Esophagus squamous epithelium (tissue), 5 donors: ENCODE data around the gene KAZN. TPM values are rescaled to one million over a fixed set of nuclear protein-coding genes. Genes with fewer than 3 reads are reported as not detected.
"Not testable (repeated sequence)": the region's sequence is repeated elsewhere in the genome, so short reads cannot be mapped to it uniquely, and the experiment has no call there.

Source experiments
- DNase-seq: peaks from one replicate; lab custom pipeline; 2025; lab: John Stamatoyannopoulos, UW
- H3K27ac ChIP-seq, 4 donors: fragments of 200-600 bp; sonication (generic); one replicate each; pipeline ENCODE4 v1.5.1; 2016 to 2019; ENCODE audit warnings: mild to moderate bottlenecking in 1 of 4
- H3K27me3 ChIP-seq, 4 donors: fragments of 200-600 bp; sonication (generic); 1 replicate in 3 of 4; 2 replicates in 1 of 4; pipeline versions ENCODE4 v1.5.1 to v1.6.0; 2017 to 2021; ENCODE audit warnings: antibody characterized with exemption in 1 of 4
- H3K36me3 ChIP-seq, 3 donors: fragments of 200-600 bp; sonication (generic); one replicate each; pipeline ENCODE4 v1.5.1; 2016 to 2019
- H3K4me1 ChIP-seq, 3 donors: fragments of 200-600 bp; sonication (generic); one replicate each; pipeline ENCODE4 v1.5.1; 2017 to 2019
- H3K4me3 ChIP-seq, 4 donors: fragments of 200-600 bp; sonication (generic); 1 replicate in 3 of 4; 2 replicates in 1 of 4; pipeline ENCODE4 v1.5.1; 2016 to 2019; ENCODE audit warnings: mild to moderate bottlenecking in 2 of 4, moderate library complexity in 1 of 4
- H3K9me3 ChIP-seq, 3 donors: fragments of 200-600 bp; sonication (generic); one replicate each; pipeline ENCODE4 v1.5.1; 2016 to 2019
- POLR2A ChIP-seq, 4 donors: fragments of 450-650 bp; IDR thresholded peaks; one replicate each; pipeline ENCODE4 v1.6.1; 2017; ENCODE audit warnings: antibody characterized with exemption in 4 of 4, mild to moderate bottlenecking in 4 of 4, moderate library complexity in 3 of 4
- WGBS, 2 donors: methylation state at CpG; one replicate each; pipeline ENCODE4 v1.1.5; 2018; 5-methylcytosine and 5-hydroxymethylcytosine counted together
- intact Hi-C: fragments of 100-400 bp; cut with DNase I; formaldehyde crosslinking; loops from one replicate; pipeline ENCODE4 v1.15.0; 2022
- total RNA-seq, 4 donors: library from RNA; depleted of rRNA; stranded (reverse); fragments of >200 nt; gene quantifications; one replicate each; pipeline ENCODE4 v1.1.0, GENCODE V29; 2016
- TF ChIP-seq, protein P1 (sequence below), 6 experiments: fragments of 450-650 bp in 4 of 6; fragments of 200-600 bp in 2 of 6; sonication (generic) in 2 of 6; IDR thresholded peaks; one replicate each; pipeline ENCODE4 v1.5.1; 2016 to 2019; ENCODE audit warnings: antibody characterized with exemption in 6 of 6, mild to moderate bottlenecking in 4 of 6, moderate library complexity in 4 of 6
- donor health status: DM: yes; HTN: yes; CAD: no.

The KAZN gene
- total RNA-seq, 4 donors from 2014 or later, result 25.0 to 54.5 (median 30.8) TPM

DNA sequence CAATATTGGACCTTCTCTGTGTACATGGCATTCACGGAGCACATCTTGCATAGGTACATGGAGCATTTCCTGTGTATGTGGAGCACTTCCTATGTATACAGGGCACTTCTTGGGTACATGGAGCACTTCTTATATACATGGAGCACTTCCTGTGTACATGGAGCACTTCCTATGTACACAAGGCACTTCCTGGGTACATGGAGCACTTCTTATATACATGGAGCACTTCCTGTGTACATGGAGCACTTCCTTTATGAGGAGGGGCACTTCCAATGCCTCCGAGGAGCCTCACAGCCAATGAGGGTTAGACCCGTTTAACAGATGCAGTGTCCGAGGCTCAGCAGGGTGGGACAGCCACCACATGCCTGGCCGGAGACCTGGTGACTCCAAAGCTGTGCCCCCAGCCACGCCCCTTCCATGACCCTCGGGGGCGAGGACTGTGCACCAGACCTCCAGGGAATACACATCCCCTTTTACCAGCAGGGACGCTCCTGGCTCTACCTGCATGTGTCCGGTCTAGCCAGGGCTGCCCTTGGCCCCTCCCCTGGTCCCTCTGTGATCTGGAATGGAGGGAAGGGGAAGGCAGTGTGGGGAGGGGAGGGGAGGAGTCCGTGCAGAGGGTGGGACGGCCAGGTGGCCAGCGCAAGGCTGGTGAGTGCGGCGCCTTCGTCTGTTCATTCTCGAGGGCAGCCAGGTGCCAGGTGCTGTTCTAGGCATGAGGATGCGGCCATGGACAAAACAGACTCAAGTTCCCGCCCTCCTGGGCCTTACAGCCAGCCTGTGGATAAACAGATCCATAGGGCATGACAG, 360.0 kb downstream of the KAZN start:
- intact Hi-C loops, result no loop called here
- peaks cover 5 to 44% (median 12%) of the 10 kb centered on the region in 3 donors for H3K36me3 ChIP-seq
- peaks cover 0 to 8% (median 0%) of the 10 kb centered on the region in 3 donors for H3K9me3 ChIP-seq
- WGBS, 2 donors, result 86 to 88% methylated on average over 1 to 5 of the region's 19 CpGs
- no peak overlapping the region for H3K4me3 ChIP-seq
- no peak overlapping the region for H3K27ac ChIP-seq
- no peak for TF ChIP-seq POLR2A (IDR thresholded peaks at IDR 0.05)
- TF ChIP-seq, protein P1, sequence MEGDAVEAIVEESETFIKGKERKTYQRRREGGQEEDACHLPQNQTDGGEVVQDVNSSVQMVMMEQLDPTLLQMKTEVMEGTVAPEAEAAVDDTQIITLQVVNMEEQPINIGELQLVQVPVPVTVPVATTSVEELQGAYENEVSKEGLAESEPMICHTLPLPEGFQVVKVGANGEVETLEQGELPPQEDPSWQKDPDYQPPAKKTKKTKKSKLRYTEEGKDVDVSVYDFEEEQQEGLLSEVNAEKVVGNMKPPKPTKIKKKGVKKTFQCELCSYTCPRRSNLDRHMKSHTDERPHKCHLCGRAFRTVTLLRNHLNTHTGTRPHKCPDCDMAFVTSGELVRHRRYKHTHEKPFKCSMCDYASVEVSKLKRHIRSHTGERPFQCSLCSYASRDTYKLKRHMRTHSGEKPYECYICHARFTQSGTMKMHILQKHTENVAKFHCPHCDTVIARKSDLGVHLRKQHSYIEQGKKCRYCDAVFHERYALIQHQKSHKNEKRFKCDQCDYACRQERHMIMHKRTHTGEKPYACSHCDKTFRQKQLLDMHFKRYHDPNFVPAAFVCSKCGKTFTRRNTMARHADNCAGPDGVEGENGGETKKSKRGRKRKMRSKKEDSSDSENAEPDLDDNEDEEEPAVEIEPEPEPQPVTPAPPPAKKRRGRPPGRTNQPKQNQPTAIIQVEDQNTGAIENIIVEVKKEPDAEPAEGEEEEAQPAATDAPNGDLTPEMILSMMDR (IDR thresholded peaks at IDR 0.05), result no peak
- H3K27me3 ChIP-seq, result no peaks in the 10 kb centered on the region
- no peak for DNase-seq
- H3K4me1 ChIP-seq, result peaks cover 19 to 53% (median 21%) of the 10 kb centered on the region in 3 donors

DNA sequence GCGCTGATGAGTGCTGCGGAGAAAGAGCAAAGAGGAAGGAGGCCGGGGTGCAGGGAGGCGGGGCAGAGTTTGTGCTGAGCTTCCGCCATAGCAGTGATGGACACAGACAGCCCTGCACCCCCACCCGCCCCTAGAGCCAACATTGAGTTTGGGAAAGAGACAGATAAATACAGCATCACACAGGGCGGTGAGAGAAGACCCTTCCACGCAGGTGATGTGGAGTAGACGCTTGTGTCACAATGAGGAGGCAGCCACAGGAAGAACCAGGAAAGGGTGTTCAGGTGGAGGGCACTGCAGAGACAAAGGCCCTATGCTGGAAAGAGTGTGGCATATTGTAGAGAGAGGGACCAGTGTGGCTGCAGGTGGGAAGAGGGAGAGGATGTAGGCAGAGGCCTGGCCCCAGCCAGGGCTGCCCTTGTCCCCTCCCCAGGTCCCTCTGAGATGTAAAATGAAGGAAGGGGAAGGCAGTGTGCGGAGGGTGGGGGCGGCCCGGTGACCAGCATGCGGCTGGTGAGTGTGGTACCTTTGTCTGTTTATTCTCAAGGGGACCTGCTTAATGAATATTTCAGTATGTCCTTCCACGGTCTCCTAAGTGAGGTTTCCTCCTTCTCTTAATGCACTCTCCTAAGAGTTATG, 360.7 kb downstream of the KAZN start:
- peaks cover 5 to 50% (median 12%) of the 10 kb centered on the region in 3 donors for H3K36me3 ChIP-seq
- intact Hi-C loops, result no loop called here
- no peak overlapping the region for H3K4me3 ChIP-seq
- H3K27ac ChIP-seq, result no peak overlapping the region
- 90 to 94% methylated on average over 14 of the region's 14 CpGs for WGBS, 2 donors
- no peak for DNase-seq
- H3K4me1 ChIP-seq, result peaks cover 19 to 47% (median 21%) of the 10 kb centered on the region in 3 donors
- no peaks in the 10 kb centered on the region for H3K27me3 ChIP-seq
- H3K9me3 ChIP-seq, result peaks cover 0 to under 1% (median 0%) of the 10 kb centered on the region in 3 donors
- no peak for TF ChIP-seq POLR2A (IDR thresholded peaks at IDR 0.05)
- TF ChIP-seq, protein P1 (IDR thresholded peaks at IDR 0.05), result no peak

DNA sequence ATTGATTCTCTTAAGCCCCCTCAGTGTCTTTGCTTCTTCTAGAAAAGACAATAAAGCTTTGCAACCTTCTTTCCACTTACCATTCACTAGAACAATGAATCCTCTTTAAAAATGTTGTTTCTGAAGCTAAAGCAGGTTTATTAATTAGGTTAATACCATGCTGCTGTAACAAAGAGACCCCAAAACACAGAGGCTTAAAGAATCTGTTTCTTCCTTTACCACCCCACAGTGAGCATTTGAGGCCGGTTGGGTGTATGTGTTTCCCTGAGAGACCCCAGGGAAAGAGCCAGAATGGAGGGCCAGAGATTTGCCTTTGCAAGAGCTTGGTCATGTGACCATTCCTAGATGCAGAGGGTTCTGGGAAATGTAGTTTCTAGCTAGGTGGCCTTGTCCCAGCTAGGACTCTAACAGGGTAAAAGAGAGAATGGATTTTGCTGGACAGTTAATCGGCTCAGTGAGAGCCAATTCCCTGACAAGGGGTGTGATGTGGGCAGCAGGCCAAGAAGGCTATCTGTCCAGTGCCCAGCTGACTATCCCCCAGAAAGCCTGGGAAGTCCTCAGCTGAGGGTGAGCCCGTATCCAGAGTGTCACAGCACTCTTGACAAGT, 363.3 kb downstream of the KAZN start:
- H3K27ac ChIP-seq, result no peak overlapping the region
- H3K9me3 ChIP-seq, result no peaks in the 10 kb centered on the region
- TF ChIP-seq POLR2A (IDR thresholded peaks at IDR 0.05), result no peak
- TF ChIP-seq, protein P1 (IDR thresholded peaks at IDR 0.05), result no peak
- DNase-seq, result no peak
- peaks cover 5 to 58% (median 12%) of the 10 kb centered on the region in 3 donors for H3K36me3 ChIP-seq
- intact Hi-C loops, result no loop called here
- no peaks in the 10 kb centered on the region for H3K27me3 ChIP-seq
- 83 to 86% methylated on average over 3 of the region's 3 CpGs for WGBS, 2 donors
- H3K4me1 ChIP-seq, result peaks cover 0 to 23% (median 0%) of the 10 kb centered on the region in 3 donors
- H3K4me3 ChIP-seq, result no peak overlapping the region

DNA sequence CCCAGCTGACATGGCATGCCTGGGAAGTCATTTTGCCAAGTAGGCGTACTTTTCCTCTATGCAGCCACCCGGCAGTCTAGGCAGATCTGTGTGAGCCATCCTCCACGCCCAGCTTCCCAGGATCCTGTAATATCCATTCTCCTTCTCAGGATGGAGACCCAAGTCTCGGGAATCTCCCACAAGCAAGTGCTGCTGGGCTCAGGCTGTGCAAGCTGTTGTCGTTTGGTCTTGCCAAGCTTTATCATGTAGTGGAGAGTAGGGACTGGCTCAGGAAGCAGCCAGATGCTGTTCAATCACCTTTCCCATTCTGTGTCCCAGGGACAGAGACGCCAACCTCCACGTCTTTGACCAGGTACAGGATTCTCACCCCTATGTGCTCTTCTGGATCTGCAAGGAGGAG, 363.9 kb downstream of the KAZN start:
- Histone ChIP-seq H3K9me3 (no peaks in the 10 kb centered on the region), H3K4me1 (peaks cover 0 to 21% (median 0%) of the 10 kb centered on the region in 3 donors), H3K36me3 (peaks cover 5 to 60% (median 12%) of the 10 kb centered on the region in 3 donors), H3K4me3 (no peak overlapping the region), H3K27me3 (no peaks in the 10 kb centered on the region), H3K27ac (no peak overlapping the region)
- DNase-seq, result no peak
- intact Hi-C loops, result no loop called here
- TF ChIP-seq POLR2A (IDR thresholded peaks at IDR 0.05), result no peak
- TF ChIP-seq, protein P1 (IDR thresholded peaks at IDR 0.05), result no peak
- 77% methylated on average over 5 of the region's 7 CpGs; no CpG with 5 or more reads in 1 of the 2 donors for WGBS, 2 donors

DNA sequence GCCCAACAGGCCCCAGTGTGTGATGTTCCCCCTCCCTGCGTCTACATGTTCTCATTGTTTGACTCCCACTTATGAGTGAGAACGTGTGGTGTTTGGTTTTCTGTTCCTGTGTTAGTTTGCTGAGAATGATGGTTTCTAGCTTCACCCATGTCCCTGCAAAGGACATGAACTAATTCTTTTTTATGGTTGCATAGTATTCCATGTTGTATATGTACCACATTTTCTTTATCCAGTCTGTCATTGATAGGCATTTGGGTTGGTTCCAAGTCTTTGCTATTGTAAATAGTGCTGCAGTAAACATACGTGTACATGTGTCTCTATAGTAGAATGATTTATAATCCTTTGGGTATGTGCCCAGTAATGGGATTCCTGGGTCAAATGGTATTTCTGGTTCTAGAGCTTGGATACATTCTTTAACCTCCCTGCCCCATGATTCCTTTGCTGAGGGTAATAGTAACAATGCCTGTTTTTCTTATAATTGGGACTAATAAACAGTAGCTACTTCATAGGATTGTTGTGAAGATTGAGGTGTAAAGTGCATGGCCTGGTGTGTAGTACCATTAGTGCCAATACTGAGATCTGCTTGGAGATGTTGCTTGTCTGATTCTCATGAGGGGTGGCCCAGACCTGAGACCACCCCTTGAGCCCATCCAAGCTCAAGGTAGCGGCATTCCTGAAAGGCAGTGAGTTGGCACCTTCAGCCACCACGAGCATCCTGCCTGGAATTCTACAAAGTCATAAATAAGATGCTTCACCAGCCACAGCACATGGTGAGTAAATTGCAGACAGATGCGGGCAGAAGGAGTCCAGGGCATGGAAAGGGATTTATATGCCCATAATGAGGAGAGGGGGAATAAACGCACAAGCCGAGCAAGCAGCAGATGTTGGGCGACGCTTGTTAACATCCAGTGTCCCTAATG, 365.6 kb downstream of the KAZN start:
- intact Hi-C loops, DNase-seq, H3K27me3 ChIP-seq, H3K9me3 ChIP-seq, H3K27ac ChIP-seq, H3K4me3 ChIP-seq: not testable (repeated sequence)
- Histone ChIP-seq H3K4me1 (peaks cover 9 to 19% (median 12%) of the 10 kb centered on the region in 3 donors), H3K36me3 (peaks cover 5 to 58% (median 12%) of the 10 kb centered on the region in 3 donors)
- WGBS, 2 donors, result 85 to 92% methylated on average over 10 of the region's 10 CpGs
